ENCODE results near the gene PVALB.

PVALB gene

DNA sequence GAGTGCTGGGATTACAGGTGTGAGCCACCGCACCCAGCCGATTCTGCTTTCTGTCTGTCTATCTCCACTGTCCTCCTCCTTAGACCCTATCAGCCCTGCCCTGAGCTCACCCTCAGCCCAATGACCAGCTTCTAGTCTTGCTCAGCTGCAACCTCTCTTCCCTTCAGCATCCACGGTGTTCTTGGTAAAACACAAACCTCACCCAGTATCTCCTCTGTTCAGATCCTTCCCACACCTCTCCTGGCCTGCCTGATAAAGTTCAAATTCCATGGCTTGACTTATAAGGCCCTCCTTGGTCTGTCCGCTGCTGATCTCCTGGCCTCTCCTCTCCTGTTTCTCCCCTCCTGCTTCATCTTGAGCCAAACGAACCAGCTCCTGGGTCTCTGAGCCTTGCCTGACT lies 29.4 kb upstream of the PVALB start:
- DNase-seq (ENCODE audit: low read depth): no peak

DNA sequence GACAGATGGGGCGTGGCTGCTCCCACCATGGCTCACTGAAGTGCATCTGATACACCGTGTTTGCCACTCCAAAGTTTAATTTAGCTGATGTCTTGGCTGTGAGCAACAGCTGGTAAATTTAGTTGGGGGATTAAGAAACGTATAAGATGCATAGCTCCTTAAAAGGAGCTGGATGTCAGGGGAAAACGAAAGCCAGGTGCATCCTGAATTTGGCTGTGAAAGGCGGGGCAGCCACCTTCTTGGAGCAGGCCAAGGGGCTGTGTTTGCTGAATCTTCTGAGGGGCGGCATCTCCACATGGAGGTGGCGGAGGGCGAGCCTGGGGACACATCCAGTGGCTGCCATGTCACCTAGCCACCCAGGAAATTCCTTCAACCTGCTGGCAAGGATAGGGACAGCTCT lies 23.3 kb upstream of the PVALB start:
- DNase-seq (ENCODE audit: low read depth): no peak

DNA sequence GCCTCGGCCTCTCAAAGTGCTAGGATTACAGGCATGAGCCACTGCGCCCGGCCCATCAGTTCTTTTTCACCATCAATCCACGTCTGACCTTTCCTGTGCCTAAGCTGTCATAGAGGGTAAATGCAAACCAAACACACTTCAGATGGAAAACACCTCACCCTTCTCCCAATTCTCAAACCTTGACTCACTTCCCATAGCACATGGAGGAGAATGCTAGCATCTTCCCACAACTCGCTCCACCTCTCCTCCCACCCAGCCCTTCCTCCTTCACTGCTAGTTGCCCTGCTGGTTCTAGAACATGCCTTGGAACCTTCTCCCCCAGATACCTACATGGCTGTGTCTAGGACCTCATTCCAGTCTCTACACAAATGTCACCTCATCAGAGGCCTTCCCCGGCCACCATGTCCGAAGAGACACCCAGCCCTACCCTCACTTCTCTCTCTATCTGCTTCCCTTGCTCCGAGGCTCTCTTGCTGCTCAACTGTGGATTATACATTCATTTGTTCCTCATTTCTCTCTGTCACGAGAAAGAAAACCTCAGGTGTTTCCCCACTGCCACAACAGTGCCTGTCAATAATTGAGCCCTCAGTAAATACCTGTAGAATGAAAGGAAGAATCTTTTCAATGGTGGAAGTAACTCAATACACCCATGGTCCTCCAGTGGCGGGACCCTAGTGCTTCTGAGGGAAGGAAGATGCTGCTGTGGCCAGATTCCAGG lies 22.7 kb upstream of the PVALB start:
- DNase-seq (ENCODE audit: low read depth): no peak

DNA sequence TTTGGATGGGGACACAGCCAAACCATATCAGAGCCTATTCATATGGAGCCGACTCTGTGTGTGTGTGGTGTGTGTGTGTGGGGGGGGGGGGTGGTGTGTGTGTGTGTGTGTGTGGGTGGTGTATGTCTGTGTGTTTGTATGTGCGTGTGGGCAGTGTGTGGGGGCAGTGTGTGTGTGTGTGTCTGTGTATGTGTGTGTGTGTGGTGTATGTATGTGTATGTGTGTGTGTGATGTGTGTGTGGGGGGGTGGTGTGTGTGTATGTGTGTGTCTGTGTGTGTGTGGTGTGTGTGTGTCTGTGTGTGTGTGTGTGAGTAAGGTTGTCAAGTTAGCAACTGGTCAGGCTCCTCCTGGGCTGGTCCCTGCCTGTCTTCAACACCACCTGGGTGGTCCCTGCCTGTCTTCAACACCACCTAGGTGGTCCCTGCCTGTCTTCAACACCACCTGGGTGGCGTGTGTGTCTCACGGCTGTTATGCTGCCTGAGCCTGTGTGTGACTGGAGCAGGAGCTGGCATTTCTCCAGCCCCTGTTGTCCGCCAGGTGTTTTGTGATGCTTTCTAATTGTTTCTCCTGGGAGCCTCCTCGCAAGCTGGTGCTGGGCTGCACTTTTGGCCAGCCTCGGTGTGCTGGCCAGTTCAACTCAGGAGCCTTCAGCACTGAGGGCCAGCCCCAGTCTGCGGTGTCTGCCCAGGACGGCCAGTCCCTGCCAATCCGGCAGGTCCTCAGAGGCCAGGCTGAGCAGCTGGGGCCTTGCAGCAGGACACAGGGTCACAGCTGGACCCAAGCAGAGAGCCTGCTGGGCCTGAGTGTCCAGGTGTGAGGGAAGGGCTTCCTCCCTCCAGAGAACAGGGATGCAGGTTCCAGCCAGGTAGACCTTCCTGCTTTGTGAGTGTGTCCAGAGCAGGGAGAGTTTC lies 21.5 kb upstream of the PVALB start:
- DNase-seq (ENCODE audit: low read depth): no peak

DNA sequence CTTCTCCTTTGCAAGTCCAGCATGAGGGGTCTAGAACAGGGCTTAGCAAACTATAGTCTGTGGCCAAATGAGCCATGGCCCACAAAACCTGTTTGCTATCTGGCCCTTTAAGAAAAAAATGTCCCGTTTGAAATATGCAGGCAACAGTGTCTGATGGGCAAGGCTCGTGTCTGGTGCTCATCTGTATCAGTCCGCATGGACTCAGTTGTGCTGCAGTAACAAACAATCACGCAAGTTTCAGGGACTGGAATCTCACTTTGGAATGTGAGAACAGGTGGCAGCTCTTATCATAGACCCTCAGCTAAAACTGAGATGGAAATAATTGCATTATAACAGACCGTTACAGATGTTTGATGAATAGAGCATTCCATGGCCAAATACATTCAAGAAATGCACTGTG lies 19.1 kb upstream of the PVALB start:
- no peak for DNase-seq (ENCODE audit: low read depth)

DNA sequence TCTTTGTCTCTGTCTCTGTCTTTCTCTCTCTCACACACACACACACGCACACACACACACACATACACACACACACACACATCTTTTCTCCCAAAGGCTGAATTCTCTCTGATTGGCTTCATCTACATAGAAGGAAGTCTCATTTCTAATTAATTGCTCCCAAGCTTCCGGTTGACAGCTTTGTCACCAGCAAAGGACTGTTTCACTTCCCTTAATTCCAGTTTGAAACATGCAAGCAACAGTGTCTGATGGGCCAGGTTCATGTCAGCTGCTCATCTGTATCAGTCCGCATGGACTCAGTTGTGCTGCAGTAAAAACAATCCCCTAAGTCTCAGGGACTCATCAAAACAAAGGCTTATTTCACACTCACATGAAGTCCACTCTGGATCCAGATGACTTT lies 16.2 kb upstream of the PVALB start:
- no peak for DNase-seq (ENCODE audit: low read depth)

DNA sequence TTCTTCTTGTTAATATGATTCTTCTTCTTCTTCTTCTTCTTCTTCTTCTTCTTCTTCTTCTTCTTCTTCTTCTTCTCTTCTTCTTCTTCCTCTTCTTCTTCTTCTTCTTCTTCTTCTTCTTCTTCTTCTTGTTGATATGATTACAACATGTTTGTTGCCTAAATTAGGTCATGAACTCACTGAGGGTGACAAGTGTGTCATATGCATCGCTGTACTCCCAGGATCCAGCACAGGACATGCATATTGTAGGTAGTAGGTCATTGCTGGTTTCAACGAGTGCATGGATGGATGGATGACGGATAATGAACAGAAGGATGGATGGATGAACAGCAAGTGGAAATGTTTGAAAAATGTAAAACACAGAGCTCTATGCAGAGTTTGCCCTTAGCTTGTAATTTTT lies 14.9 kb upstream of the PVALB start:
- no peak for DNase-seq (ENCODE audit: low read depth)

DNA sequence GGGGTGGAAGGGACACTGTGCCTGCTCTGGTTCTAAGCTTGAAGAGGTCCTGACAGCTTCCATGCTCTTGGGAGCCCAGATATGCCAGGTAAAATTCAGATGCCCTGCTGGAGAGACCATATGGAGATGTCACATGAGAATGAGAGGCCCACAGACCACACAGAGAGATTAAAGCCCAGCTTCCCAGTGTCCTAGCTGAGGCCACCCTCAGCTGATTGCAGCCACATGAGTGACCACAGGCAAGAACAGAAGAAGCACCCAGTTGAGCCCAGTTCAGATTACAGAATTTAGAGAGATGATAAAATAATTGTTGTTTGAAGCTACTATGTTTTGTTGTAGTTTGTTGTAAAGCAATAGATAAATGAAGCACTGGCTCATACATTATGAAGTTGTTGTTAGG lies 14.4 kb upstream of the PVALB start:
- no peak for DNase-seq (ENCODE audit: low read depth)

DNA sequence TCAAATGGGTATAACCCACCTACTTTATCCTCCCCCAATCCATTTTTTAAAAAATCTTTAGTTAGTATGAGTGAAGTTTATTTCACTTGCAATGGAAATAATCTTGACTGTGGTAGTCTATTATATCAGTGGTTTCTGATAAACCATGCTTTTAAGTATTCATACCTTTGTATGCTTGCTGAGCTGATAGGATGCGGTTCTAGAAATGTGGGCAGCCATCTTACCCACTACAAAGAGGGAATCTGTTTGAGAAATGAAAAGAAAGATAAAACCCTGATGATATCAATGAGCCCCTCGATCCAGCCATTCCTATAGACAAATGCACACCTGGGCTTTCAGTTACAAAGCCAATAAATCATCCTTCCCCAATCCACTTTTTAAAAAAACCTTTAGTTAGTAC lies 13.8 kb upstream of the PVALB start:
- no peak for DNase-seq (ENCODE audit: low read depth)

DNA sequence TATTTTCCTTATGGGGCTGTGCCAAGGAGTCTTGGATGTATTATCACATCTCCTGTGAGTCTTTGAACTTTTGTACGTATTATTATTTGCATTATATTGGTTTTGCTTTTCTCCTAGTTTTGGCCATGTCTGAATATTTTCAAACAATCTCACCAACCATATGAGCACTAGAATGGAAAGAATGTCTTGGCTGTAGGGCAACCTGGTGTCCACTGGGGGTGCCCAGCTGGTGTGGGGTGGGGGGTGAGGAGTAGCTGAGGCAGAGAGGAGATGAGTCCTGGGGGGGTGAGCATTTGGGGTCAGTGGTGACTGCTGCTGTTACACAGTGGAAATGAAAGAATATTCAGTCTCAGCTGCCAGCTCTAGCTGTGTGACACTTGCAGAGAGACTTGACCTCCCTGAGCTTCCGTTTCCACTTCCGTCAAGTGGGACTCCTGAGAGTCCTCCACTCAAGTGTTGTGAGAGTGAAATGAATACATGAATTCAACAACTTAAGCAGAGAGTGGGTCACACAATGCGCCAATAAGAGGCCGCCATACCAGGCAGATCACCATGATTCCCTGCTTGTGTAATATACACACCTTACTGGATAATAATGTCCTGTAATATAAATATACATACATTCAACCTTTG lies 12.7 kb upstream of the PVALB start:
- no peak for DNase-seq (ENCODE audit: low read depth)

DNA sequence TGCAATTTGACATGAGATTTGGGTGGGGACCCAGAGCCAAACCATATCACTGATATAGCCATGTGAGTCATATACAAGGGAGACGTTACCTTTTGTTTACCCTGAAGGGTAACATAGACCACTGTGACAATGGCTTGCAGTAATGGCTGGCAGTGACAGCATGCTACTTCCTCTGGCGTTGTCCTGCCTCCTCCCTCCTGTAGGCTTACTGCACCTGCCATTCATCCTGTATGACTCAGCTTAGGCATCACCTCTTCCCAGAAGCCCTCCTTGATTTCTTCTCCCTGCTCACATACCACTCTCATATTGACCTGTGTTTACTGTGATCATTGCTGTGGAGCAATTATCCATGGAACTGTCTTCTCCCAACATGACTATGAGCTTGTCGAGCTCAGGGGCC lies 12.0 kb upstream of the PVALB start:
- no peak for DNase-seq (ENCODE audit: low read depth)

DNA sequence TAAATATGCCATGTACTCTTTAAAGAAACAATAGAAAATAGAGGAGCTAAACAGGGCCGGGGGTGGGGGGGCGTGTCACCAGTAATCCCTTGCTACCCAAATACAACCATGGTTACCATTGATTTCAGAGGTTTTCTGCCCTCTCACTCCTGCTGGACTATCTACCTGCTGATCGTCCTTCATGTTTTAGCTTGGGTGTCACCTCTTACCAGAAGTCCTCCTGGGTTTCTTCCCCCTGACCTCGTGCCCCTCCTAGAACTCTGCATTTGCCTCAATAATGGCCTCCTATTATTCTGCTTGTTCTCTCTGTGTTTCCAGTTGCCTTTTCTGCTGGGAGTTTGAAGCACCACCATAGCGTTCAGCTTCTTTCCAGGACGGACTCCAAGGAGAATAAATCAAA lies 9.4 kb upstream of the PVALB start:
- no peak for DNase-seq (ENCODE audit: low read depth)

DNA sequence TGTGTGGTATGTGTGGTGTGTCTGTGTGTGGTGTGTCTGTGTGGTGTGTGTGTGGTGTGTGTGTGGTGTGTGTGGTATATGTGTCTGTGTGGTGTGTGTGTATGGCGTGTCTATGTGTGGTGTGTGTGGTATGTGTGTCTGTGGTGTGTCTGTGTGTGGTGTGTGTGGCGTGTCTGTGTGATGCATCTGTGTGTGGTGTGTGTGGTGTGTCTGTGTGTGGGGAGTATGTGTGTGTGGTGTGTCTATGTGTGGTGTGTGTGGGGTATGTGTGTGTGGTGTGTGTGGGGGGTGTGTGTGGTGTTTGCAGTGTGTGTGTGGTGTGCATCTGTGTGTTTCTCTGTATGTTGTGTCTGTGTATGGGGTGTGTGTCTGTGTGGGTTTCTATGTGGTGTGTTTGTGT lies 7.8 kb upstream of the PVALB start:
- no peak for DNase-seq (ENCODE audit: low read depth)

DNA sequence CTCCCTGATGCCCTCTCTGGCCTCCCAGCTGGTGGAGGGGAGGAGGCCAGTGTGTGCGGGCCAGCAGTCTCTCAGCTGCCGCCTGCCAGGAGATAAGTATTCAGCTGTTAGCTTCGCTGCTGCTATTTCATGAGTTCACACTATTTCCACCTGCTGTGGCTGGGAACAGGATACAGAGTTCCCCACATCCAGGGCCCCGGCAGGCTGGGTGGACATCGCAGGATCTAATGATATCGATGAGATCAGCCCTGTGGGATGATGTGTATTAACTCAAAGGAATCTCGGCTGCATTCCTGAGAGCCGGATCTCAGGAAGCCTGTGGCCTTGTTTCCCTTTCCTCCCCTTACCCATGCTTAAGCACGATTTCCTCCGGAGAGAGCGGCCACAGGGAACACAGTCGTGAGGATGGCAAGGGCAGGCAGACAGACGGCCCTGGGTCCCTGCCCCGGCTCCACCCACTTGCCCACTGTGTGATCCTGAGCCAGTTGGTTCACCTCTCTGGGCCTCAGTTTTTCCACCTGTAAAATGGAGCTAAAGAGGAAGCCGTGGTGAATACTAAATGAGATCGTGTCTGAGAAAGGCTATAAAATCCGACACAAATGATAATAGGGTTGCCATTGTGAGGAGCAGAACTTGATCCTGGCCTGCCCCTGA lies 6.5 kb upstream of the PVALB start:
- DNase-seq (ENCODE audit: low read depth): no peak

DNA sequence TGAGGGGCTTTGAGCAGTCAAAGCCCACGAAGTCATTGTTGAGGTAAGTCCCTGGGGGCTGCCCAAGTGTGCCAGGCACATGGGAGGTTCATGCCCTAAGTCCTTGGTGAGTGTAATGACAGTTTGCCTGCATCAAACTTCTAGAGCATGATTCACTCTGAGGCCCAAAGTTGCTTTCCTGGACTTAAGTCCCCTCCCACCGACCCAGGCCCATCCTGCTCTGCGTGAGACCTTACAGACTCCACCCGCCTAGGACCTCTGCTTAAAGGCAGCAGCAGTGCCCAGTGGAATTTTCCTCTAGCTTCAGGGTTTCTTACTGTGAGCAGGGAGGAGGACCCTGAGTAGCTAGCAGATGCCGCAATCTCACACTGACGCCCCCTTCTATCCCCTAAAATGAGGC lies 5.7 kb upstream of the PVALB start:
- DNase-seq (ENCODE audit: low read depth): no peak

DNA sequence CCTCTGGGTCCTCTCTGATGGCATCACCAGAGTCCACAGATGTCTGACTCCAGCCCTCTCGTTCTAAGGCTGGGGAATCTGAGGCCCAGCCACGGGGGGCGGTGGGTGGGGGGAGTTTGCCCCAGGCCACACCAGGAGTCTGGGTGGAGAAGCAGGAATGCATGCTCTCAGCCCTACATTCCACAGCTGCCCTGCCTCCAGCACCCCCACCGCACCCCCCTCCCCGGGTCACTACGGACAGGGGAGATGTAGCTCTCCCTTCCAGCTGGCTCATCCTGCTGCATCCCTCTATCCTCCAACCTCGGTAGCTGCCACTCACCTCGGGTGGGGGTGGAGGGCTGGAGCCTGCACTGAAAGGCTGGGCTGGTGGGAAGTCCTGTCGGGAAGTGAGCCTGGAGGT lies 2.3 kb upstream of the PVALB start:
- no peak for DNase-seq (ENCODE audit: low read depth)

DNA sequence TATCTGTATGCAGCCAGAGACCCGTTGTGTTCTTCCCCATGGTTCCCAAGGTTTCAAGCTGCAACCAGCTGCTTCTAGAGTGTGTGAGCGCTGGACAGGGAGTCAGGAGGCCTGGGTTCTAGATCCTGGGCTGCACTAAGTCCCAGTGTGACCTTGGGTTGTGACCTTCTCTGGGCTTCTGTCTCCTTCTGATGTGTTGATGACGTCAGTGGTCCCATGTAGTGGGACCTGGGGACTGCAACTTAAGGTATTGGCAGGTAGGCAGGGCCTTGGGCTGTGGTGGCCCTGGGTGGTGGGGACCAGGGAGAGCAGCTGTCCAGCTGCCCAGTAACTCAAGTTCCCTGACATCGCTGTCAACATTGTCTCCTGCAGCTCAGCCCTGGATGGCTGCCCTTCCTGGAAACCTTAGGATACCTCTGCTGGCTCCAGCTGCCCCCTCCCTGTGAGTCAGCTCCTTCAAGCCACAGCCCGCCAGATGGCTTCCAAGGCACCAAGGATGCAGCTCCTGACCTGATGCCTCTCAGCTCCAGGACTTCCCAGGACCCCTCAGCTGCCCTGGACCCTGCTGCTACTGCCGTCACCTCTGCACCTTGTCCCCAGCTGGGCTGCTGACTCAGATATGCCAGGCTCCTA lies 1.3 kb upstream of the PVALB start:
- DNase-seq (ENCODE audit: low read depth): no peak

DNA sequence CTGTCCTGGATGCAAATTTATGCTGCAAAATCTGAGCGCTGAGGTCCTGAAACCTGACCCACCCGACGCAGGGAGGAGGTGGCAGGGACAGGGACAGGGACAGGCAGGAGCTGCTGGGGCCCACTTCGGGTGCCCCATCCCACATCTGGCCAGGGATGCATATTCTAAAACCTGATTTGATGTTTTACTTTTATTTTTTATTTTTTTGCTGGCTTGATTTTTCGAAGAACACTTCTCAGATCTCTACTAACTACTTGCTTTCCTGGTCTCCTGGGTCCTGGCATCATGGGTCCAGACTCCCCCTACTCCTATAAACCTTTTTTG lies 652 bp upstream of the PVALB start:
- DNase-seq (ENCODE audit: low read depth): no peak

DNA sequence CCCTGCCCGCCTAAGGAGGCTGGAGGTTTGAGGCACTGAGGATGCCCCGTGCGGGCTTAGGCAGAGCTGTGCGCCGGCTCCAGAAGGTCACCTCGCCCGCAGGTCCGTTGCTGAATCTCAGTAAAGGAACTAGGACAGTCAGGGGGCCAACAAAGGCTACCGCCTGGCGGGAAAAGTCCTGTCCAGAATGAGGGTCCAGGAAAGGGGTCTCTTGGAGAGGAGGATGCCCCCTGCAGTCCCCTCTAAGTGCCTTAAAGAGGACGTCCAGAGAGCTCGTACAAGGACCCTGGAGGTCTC lies 548 bp downstream of the PVALB start:
- DNase-seq (ENCODE audit: low read depth): no peak

DNA sequence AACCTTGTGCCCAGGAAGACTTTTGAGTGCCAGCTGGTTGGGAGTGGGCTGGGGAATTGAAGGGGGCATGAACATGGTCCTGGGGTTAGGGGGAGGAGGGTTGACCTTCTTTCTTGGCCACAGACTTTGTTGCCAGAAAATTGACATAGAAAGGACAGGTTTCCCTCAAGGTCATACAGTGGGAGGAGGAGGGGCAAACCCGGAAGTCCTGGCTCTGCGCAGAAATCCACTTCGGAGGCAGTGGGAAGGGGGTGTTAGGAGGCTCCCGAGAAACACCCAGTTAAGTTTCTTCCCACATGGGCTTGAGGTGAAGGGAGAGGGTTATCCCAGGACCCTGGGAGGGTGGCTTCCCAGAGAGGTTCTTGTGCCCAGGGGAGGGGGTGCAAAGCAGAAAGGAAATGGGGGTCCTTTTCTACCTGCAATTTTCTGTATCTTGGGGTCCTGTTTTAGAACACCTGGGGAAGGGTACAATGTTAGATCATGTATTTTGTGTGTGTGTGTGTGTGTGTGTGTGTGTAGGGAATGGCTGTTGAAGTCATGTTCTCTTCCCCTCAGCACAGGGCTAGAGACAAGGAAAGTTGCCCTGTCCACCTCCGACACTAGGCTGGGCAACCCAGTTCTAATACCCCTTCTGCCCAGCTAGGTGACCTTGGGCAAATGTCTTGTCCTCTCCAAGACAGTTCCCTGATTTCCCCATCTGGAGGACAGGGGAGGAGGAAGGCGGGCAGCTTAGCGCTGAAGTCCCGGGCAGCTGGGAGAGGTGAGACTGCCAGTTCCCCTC lies 1.1 kb downstream of the PVALB start:
- DNase-seq (ENCODE audit: low read depth): no peak

DNA sequence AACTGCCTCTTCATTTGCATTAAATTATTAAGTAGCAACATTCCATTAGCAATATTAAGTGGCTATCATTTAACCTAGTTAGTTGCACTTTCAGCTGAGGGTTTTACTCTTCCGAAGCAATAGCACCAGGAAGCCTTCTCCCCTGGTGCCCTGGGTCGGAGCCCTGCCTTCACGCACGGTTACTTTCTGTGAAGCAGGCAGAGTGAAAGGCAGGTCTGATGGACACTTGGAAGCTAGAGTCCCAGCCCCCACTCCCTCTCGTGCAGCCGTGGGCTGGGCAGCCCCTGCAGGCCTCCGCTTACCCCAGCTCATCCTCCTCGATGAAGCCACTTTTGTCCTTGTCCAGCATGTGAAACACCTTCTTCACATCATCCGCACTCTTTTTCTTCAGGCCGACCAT lies 2.0 kb downstream of the PVALB start:
- no peak for DNase-seq (ENCODE audit: low read depth)

Data from activated gamma-delta T cell treated with anti-CD3 and anti-CD28 coated beads, Interleukin-2, amount 50 U/mL, for 16 hours (primary cell).